OCI-LY3 (cell line): Measurements from ENCODE around the gene FRMPD2.
"Not testable (repeated sequence)": the region's sequence is repeated elsewhere in the genome, so short reads cannot be mapped to it uniquely, and the experiment has no call there.

Experiments used
- H2AFZ ChIP-seq: fragments of 200-600, 300-600 bp; shearing (Covaris generic); 2 replicates; pipeline ENCODE4 v1.6.0; 2014; ENCODE audit warnings: antibody characterized with exemption, low read depth, low read length
- H3K27ac ChIP-seq: fragments of 200-600, 300-600 bp; sonication (generic); 2 replicates; pipeline ENCODE4 v1.5.1; 2014; ENCODE audit warnings: mild to moderate bottlenecking, low read length, moderate library complexity, mixed read lengths
- H3K27me3 ChIP-seq: fragments of 200-600, 300-600 bp; sonication (generic); 2 replicates; pipeline ENCODE4 v1.6.1; 2014; ENCODE audit warnings: low read depth, low read length, mixed read lengths
- H3K36me3 ChIP-seq: fragments of 200-600, 300-600 bp; sonication (generic); replicated peaks from 2 replicates; pipeline ENCODE3; 2014; ENCODE audit warnings: low read depth, low read length, mixed read lengths
- H3K4me1 ChIP-seq: fragments of 300-600, 200-600 bp; sonication (generic); 2 replicates; pipeline ENCODE4 v1.6.1; 2014; ENCODE audit warnings: low read length, mixed read lengths
- H3K4me2 ChIP-seq: fragments of 200-600, 300-600 bp; sonication (generic); 2 replicates; pipeline ENCODE4 v1.6.1; 2014; ENCODE audit warnings: low read length, mixed read lengths
- H3K4me3 ChIP-seq: fragments of 300-600, 200-600 bp; sonication (generic); 2 replicates; pipeline ENCODE4 v1.5.1; 2014; ENCODE audit warnings: antibody characterized with exemption, mild to moderate bottlenecking, low read length, moderate library complexity
- H3K79me2 ChIP-seq: fragments of 300-600, 200-600 bp; shearing (Covaris generic); 2 replicates; pipeline ENCODE4 v1.6.1; 2014; ENCODE audit warnings: mild to moderate bottlenecking, low read length, mixed read lengths
- H3K9ac ChIP-seq: fragments of 300-600, 200-600 bp; shearing (Covaris generic); 2 replicates; pipeline ENCODE4 v1.6.0; 2014; ENCODE audit warnings: mild to moderate bottlenecking, low read length, moderate library complexity
- H3K9me3 ChIP-seq: fragments of 200-600, 300-600 bp; shearing (Covaris generic); 2 replicates; pipeline ENCODE4 v1.6.1; 2014; ENCODE audit warnings: low read length, mixed read lengths; ENCODE audit not compliant: insufficient read depth
- H4K20me1 ChIP-seq: fragments of 200-600, 300-600 bp; sonication (generic); 2 replicates; pipeline ENCODE4 v1.6.1; 2016; ENCODE audit warnings: low read length, mixed read lengths; ENCODE audit not compliant: insufficient read depth

The FRMPD2 gene

GRCh38 chr10:48139953-48140850, 134.3 kb downstream of the FRMPD2 start:
- not testable (repeated sequence) for H2AFZ ChIP-seq, H3K27me3 ChIP-seq, H3K27ac ChIP-seq, H3K4me3 ChIP-seq, H3K9ac ChIP-seq, H4K20me1 ChIP-seq, H3K9me3 ChIP-seq, H3K4me2 ChIP-seq, H3K36me3 ChIP-seq, H3K4me1 ChIP-seq, H3K79me2 ChIP-seq

- H3K79me2 ChIP-seq, H3K4me3 ChIP-seq, H3K4me2 ChIP-seq, H3K36me3 ChIP-seq, H3K27ac ChIP-seq, H4K20me1 ChIP-seq, H3K4me1 ChIP-seq, H3K27me3 ChIP-seq, H2AFZ ChIP-seq, H3K9ac ChIP-seq, H3K9me3 ChIP-seq: not testable (repeated sequence)
Measured at GRCh38 chr10:48128954-48129353, 145.5 kb downstream of the FRMPD2 start.

- H3K79me2 ChIP-seq, H3K4me1 ChIP-seq, H3K4me2 ChIP-seq, H3K36me3 ChIP-seq, H3K9me3 ChIP-seq, H3K4me3 ChIP-seq, H3K27me3 ChIP-seq, H3K9ac ChIP-seq, H2AFZ ChIP-seq, H3K27ac ChIP-seq, H4K20me1 ChIP-seq: not testable (repeated sequence)
Measured at GRCh38 chr10:48126251-48126650, 148.2 kb downstream of the FRMPD2 start.

- not testable (repeated sequence) for H3K27ac ChIP-seq, H3K4me3 ChIP-seq, H3K4me2 ChIP-seq, H3K4me1 ChIP-seq, H3K79me2 ChIP-seq, H4K20me1 ChIP-seq, H3K27me3 ChIP-seq, H2AFZ ChIP-seq, H3K36me3 ChIP-seq, H3K9ac ChIP-seq, H3K9me3 ChIP-seq
Measured at GRCh38 chr10:48125631-48126030, 148.9 kb downstream of the FRMPD2 start.

GRCh38 chr10:48122618-48123017, 151.9 kb downstream of the FRMPD2 start:
- H3K36me3 ChIP-seq, H3K27me3 ChIP-seq, H4K20me1 ChIP-seq, H3K27ac ChIP-seq, H3K4me2 ChIP-seq, H3K4me1 ChIP-seq, H3K79me2 ChIP-seq, H3K4me3 ChIP-seq, H3K9ac ChIP-seq, H3K9me3 ChIP-seq, H2AFZ ChIP-seq: not testable (repeated sequence)

- not testable (repeated sequence) for H3K4me3 ChIP-seq, H4K20me1 ChIP-seq, H3K4me2 ChIP-seq, H3K27ac ChIP-seq, H3K4me1 ChIP-seq, H3K79me2 ChIP-seq, H3K9ac ChIP-seq, H2AFZ ChIP-seq, H3K36me3 ChIP-seq, H3K27me3 ChIP-seq, H3K9me3 ChIP-seq
Measured at GRCh38 chr10:48110277-48110676, 164.2 kb downstream of the FRMPD2 start.
